GM18526 (cell line): ENCODE measurements around the gene STAM.

Experiments used
- POLR2A ChIP-seq: IDR thresholded peaks from 3 replicates; pipeline ENCODE4 v1.6.1; 2011; ENCODE audit not compliant: insufficient read length; ENCODE audit errors: extremely low read depth

STAM gene

DNA sequence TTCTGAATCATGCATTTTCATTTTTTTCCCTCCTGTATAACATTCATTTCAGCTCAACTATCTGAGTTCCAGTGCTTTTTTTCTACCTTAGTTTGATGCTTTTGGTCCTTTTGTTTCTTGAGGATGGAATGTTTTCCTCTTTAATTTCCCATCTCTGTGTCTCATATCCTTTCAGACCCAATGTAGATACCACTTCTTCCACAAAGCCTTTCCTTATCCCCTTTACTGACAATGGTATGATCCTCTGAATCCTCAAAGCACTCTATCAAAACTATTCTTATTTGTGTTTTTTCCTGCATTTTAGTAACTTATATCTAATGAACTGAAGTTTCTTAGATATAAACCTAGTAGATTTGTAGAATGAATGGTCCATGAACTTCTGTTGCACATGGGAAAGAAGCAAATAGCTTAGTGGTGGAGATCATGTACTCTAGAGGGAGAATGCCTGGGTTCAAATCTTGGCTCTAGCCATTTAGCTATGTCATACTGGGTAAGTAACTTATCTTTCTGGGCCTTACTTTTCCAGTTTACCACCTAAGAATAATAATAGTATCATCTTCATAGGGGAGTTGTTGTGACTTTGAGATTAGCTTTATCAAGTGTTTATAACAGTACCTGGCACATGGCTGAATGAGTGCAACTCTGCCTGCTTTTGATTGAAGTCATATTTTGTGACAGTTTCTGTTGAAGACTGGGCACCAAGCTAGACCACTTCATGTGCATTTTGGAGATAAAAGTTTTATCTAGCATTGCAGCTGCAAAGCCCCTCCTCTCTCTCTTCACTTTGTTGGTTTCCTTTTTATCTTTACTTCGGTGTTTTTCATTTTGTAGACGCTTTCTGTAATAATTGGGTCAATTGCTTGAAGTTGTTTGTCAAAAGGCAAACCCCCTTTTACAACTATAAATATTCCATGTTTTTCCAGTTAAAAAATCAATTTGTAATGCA, 18.5 kb downstream of the STAM start:
- no peak for TF ChIP-seq POLR2A

DNA sequence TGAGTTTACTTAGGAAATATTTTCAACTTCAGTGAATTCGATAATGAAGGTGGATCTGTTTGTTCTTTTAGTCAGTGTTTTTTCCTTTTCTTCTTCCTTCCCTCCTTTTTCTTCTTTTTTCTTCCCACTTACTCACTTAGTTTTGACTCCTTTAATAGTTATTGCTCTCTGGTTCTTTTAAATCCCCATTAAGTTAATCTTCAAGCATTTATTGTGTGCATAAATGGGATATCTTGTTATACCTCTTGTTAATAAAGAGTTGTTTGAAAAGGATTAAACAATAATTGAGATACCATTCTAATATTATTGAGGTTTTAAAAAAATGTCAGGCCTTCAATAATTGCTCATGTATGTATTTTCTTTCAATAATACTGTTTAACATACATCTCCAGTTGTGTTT, 19.5 kb downstream of the STAM start:
- no peak for TF ChIP-seq POLR2A

DNA sequence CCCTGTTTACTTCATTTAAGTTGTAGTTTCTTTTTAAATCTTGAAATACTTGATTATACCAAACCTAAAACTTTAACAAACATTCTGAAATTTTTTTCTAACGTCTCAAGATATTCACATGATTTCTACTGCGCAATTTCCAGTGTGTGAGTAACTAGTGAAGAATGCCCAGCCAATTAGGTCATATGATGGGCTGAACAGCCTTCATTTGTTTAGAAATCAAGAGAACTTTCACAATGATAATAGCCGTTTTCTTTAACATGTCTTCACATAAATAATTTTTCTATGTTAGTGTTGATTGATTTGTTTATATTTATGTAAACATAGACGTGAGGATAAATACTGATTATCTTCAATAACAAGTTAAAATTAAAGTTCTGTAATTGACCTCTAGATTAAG, 21.8 kb downstream of the STAM start:
- TF ChIP-seq POLR2A, result no peak

DNA sequence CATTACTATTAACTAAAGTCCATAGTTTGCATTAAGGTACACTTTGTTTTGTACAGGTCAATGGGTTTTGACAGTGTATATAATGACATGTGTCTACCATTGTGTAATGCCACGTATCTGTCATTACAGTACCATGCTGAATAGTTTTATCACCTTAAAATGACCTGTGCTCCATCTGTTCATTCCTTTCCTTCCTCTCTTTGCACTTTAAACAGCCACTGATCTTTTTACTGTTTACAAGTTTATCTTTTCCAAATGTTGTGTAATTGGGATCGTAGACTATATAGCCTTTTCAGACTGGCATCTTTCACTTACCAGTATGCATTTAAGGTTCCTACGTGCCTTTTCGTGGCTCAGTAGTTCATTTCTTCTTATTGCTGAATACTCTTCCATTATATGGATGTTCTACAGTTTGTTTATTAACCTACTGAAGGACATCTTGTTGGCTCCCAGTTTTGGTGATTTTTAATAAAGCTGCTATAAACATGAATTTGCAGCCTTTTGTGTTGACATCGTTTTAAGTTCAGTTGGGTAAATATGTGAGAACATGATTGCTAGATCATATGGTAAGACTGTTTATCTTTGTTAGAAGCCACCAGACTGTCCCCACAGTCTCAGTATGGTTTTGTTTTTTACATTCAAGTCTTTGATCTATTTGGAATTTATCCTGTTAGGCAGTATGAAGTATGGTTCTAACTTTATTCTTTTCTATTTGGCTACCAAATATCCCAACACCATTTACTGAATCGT, 24.7 kb downstream of the STAM start:
- TF ChIP-seq POLR2A, result no peak

DNA sequence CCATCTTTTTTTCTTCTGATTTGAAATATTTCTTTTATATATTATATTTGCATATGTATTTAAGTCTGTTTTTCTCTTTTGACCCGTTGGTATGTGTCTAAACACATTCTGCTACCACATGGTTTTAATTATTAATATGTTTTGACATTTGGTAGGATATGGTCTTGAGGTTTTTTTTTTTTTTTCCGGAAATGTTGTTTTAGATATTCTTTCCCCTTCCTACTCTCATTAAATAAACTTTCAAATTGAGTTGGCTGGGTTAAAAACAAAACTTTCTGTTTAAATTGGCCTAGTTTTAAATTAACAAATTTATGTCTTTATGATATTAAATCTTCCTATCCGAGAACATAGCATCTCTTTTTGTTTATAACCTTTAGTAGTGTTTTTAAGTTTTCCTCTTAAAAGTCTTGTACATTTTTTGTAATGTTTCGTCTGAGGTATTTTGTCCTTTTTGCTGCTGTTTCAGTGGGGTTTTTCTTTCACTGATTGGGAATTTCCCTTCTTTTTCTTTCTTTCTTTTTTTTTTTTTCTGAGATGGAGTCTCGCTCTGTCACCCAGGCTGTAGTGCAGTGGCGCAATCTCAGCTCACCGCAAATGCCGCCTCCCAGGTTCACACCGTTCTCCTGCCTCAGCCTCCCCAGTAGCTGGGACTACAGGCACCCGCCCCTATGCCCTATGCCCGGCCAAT, 25.4 kb downstream of the STAM start:
- no peak for TF ChIP-seq POLR2A

DNA sequence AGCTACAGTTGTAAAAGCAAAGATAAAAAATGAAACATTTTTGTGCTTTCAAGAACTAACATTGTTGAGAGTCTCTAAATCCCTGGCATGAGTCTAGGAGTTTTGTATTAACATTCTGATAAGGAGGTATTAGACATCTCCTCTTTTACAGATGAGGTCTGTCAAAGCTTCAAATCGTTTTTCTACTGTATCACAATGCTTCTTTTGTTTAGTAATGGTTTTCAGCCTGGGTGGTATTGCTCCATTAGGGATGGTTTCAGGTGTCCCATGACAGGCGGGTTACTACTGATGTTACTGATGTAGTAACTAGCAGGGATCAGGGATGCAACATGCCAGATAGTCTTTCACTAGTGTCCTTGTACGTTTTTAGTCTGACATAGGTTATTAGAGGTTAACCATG, 27.4 kb downstream of the STAM start:
- TF ChIP-seq POLR2A, result no peak

DNA sequence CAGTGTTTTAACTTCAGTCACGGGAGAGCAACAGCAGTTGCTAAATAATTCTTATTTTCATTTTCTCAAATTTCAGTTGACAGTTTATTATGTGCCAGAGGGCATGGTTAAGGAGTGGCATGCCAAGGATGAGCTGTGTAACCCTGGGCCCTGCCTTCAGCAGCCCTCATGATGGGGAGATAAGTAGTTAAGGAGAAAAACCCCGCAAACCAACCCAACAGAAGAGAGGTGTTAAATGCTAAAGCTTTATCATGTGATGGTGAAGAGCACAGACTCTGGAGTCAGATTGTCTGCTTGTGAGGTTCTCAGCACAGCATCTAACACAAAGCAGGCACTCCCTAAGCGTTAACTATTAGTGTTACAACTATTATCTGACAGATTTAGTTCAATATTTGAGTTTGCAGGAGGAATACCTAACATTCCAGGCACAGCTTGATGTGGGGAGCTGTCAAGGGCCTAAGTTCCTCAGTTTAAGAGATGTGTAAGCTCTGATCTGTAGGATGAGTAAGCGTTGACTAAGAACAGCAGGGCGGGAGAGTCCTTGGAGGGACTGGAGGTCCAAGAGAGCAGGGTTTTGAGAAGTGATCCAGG, 29.6 kb downstream of the STAM start:
- no peak for TF ChIP-seq POLR2A

DNA sequence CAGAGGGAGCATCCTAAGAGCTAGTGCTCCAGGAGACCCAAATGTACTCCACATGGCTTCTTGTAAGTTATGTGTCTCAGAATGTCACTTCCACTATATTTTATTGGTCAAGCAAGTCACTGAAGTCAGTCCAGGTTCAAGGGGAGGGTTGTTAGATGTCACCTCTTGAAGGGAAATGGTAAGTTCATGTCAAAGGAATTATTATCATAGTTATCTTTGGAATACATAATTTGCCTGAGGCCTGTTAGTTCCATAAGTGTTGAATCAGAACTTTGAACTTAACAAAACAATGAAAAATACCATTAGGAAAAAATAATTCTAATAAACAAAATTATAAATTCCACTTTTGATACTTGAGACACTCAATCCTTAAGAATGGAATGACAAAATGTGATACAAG, 30.6 kb downstream of the STAM start:
- no peak for TF ChIP-seq POLR2A

DNA sequence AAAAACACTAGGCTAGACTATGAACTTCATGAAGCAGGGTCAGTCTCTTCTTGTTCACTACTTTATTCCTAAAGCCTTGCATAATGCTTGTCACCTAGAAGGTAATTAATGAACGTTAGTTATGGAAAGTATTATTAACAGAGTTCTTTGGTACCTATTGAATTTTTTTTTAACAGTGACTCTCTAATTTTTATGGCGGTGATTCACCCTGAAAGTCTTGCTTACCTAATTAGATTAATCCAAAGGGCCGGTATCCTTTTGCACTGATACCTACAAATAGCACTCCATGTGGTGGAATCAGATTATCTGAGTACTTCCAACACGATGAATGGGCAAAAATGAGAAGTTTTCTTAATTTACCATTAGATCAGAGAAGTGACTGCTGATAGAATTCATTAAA, 31.7 kb downstream of the STAM start:
- TF ChIP-seq POLR2A, result no peak

DNA sequence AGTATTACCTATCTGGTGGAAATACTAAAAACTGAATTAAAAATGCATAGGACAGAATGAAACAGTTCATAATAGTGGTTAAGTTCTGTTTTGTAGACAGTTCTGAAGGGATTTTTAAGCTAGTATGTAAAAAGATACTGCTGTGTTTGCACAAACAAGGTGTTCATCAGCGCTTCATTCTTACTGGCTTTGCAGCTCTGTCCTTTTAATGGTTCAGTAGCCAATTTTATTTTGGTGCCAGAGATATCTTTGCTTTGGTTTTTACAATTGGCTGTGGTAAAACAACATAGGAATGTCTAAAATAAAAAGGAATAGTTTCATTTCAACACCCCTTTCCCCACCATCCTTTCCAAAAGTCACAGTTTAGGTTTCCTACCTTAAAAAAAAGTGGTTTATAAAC, 33.0 kb downstream of the STAM start:
- TF ChIP-seq POLR2A, result no peak

DNA sequence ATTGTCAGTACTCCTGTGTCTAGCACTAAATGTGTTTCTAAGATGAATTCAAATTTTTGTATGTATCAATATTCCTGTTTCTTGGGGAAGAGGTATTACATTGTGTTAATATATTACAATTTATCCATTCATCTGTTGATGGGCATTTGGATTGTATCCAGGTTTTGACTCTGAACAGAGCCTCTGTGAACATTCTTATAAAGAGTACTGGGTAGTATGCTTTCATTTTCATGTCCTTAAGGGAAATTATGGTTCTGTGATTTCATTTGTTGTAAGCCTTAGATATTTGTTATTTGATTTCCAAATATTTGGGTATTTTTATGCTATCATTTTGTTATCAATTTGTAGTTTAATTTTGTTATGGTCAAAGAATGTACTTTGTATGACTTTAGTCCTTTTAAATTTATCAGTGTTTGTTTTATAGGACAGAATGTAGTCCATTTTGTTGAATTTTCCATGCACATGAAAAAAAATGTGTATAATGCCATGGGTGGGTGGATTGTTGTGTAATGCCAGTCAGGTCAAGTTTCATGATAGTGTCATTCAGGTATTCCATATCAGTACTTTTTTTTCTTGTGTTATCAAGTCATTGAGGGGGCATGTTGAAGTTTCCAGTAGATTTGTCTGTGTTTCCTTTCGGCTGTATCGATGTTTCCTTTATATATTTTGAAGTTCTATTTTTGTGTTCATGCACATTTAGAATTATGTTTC, 38.4 kb downstream of the STAM start:
- no peak for TF ChIP-seq POLR2A

DNA sequence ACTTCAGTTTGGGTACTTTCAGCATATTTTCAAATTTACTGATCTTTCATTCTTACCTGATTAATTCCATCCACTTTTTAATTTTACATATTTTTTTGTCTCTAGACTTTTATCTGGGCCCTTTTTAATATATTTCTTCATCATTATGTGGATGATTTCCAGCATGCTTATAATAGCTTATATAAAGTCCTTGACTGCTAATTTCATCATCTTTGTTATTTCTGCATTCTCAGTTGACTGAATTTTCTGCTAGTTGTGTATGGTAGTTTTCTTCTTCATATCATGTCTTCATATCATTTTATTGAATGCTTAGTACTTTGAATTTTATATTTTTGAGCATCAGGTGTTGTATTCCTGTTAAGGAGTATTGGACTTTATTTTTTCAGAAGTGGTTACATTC, 39.6 kb downstream of the STAM start:
- no peak for TF ChIP-seq POLR2A

DNA sequence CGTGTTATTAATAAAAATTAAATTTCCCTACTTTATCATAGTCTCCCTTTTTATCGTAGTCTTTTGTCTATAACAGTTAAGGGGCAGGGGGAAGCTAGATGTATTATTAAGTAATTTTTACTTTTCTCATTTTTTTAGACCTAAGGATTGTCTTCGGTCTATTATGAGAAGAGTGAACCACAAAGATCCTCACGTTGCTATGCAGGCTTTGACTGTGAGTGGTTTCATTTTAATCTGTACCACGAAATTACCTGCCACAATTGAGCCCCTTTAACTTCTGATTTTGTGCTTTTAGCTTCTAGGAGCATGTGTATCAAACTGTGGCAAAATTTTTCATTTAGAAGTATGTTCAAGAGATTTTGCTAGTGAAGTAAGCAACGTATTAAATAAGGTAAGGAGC, 40.6 kb downstream of the STAM start:
- no peak for TF ChIP-seq POLR2A

DNA sequence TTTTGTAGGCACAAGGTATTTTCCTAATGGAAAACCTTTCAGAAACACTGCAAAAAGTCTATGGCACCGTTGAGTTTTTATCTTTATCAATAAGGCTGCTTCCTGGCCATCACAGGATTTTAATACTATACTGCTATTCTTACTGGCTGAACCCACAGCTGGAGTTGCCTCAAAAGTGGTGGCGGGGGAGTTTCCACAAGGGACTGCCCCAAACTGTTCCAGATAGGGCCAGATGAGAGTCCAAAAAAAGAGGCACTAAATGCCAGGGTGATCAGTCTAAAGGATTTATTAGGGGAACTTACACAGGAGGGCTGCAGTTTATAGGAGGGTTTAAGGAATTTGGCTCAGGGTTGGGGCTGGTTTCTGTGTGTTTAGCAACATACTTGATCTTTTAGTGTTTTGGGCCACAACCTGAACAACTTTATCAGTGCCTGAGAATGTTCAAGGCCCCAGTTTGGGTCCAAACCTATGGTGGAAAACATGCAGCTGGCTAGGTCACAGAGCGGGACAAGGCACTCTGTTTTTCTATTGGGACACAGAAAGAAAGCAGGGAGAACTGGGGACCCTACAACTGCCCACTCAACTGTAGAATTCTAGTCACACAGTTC, 41.4 kb downstream of the STAM start:
- no peak for TF ChIP-seq POLR2A
